HG02973 (cell line): ENCODE data around the gene GNAS-AS1.

Experiments used
- ATAC-seq: cut with Tn5 transposase; IDR thresholded peaks from one replicate; pipeline ENCODE4 v1.9.1; 2021; ENCODE audit warnings: moderate library complexity; ENCODE audit not compliant: unreplicated experiment

The GNAS-AS1 gene

GRCh38 chr20:58863044-58863790 lies 12.5 kb upstream of the GNAS-AS1 start:
- ATAC-seq = no peak

DNA sequence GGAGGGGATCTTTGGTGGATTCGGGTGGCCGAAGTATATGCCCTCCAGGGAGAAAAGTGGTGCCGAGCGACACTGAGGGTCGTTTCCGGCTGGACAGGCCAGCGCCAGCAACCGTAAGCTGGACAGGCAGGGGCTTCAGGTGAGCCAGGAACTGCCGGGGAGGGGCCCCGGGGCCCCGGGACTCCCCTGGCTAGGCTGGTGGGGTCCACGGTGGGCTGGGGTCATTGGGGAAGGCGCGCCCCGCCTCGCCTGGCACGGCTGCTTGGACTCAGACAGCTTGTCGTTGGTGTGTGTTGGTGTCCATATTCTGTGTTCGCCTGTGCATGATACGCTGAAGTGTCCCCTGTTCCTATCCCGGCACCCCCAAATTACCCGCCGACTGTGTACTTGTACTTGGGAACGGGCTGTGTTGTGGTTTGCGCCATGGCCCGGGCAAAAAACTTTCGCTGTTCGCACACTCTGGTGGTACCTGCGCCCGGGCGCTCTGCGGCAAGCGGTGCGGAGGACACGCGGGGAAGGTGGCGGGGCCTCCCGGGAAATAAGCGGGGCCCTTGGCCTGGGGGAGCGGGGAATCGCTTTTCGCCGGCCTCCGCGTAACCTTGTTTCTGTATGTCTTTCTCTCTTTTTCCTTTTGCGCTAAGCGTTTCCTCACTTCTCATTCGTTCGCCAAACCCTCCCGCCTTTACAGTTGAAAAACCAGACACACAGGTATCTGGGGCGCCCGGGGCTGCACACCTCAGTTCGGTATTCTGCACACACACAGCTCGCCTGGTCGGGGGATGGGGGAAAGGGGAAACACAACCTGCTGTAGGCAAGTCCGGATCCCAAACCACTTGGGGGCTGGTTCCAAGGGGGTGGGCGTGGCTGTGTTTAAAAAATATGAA lies 5.0 kb upstream of the GNAS-AS1 start:
- no peak for ATAC-seq

- no peak for ATAC-seq
Measured at GRCh38 chr20:58854638-58855471, 4.2 kb upstream of the GNAS-AS1 start.

GRCh38 chr20:58853976-58854637 lies 3.4 kb upstream of the GNAS-AS1 start:
- no peak for ATAC-seq

GRCh38 chr20:58853466-58853865 lies 2.8 kb upstream of the GNAS-AS1 start:
- no peak for ATAC-seq

GRCh38 chr20:58852543-58853271 lies 2.0 kb upstream of the GNAS-AS1 start, which contains the start of gene GNAS:
GNAS (plus strand) TSS chr20:58852716.
- ATAC-seq = no peak

DNA sequence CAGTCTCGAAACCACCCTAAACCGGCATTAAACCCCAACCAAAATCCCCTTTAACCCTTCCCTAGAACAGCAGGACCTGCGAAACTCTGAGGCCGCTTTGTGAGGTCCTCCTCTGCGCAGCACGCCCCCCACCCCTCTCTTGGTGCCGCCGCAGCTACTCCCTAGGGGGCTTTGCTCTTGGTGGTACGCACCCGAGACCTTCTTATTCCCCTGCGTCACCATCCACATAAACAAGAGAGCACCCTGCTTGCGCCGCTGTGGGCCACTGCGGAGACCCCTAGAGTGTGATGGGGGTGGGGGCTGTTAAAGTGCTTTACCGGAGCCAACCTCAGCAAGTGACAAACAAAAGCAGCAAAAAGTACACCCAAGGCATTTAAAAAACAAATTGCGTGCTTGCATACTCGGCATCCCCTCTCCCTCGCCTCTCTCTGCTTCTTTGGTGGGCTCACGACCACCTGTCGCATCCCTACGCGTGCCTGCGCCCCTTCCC lies 1.3 kb upstream of the GNAS-AS1 start:
- ATAC-seq = no peak

GRCh38 chr20:58851221-58851968 lies 693 bp upstream of the GNAS-AS1 start:
- ATAC-seq = no peak

GRCh38 chr20:58847463-58847862 lies 3.2 kb downstream of the GNAS-AS1 start:
- no peak for ATAC-seq

DNA sequence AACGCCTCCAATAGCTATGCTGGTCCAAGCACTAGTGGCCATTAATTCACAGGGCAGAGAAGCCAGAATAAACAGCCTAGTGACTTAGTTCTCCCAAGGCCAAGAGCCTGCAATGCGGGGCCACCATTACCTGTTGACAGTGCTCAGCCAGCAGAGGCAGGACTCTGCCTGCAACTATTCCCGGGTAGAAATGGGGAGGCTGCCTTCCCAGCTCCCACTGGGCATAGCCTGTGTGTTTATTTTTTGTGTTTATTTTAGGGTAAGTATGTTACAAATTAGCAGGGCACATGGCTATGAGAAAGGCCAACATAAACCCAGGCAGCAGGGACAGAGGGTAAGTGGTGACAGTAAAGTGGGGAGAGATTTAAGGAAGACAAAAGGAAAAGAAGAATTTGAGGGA lies 5.0 kb downstream of the GNAS-AS1 start:
- no peak for ATAC-seq

DNA sequence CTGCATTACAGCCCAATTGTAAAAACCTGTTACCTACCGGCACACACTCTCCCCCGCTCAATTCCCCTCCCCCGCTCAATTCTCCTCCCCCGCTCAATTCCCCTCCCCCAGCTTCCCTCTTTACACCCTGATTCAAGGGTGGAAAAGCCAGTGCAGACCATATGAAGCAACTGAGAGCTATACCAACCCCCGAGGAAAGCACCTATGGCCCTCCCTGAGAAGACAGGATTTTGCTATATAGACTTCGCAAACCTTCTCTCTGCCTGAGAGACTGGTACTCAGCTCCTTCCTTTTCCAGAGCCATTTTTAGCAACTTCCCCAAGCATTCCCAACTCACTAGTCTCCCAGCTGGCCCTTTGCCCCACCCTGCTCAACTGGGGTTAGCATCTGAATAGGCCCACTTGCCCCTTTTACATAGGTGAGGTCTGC lies 7.6 kb downstream of the GNAS-AS1 start:
- ATAC-seq = no peak

DNA sequence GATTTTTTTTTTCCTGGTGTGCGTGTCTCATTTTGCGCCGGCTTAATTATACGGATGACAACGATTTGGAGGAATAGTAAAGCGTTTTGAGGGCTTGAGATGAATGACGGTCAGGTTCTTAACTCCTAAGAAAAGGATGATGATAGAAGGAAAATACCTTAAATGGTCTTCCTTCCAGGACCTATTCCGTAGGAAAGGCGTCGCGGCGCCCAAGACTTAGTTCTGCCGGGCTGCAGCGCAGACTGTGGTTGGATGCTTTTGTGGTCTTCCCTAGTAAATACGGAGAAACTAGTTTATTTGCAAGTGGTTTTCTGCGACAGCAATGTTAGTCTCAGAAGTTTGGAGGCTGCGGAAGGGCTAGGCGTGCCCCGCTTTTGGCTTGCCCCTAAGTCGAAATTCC lies 8.4 kb downstream of the GNAS-AS1 start:
- ATAC-seq = no peak

DNA sequence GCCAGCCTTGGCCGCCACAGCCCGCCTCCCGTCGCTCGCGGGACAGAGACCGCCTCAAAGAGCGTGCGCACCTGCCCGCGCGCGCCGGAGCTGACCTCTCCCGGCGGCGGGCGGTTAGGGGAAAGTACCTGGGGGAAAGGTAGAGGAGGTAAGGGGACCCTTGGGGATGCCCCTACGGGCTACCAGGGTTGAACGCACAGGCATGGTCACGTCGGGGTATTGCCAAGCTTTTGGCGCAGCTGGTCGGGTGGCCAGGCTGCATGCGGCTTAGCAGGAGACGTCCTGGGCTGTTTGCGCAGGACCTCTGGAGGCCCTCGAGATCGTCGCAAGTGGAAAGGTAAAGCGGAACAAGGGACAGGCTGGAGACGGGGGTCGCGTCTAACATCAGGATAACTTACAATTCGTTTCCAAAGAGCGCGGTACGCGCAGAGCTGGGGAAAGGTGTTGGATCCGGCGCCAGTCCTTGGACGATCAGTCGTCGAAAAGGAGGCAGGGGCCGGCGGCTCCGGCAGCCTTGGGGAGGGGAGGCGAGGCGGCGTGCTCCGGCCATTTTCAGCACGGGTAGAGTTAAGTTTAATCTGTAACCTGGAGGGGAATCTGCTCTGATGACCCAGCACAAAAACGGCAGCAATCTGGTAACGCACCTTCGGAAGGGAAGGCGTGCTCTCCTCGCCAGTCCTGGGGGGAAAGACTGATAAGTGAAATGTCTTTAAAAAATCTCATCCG lies 9.0 kb downstream of the GNAS-AS1 start:
- ATAC-seq = no peak

DNA sequence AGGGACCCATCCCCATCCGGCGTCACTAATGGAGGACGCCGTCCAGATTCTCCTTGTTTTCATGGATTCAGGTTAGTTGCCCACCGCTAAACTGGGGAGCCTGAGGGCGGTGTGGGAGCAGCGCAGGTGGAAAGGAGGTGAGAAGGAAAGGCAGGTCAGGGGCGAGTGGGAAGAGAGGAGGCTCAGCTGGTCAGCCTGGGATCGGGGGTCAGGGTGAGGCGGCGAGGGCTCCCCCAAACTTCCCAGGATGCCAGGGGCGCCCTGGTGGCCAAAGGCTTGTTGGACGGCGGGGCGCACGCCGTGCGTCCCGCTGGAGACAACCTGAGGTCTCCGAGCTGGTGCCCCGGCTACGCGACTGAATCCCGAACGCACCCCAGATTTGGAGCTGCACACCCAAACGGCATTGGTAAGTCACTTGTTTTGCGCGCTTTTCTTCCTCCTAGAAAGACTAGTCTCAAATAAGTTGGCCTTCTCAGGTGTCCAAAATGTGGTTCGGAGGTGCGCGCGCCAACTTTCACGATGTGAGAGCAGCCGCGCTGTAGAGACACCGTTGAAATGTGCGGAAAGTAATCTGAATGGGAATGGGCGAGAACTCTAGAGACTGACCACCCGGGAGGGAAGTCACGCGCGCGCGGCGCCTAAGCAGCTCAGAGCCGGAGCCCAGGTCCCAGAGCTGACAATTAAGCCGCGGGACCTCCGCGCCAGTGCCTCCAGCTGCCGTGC lies 9.7 kb downstream of the GNAS-AS1 start:
- ATAC-seq = no peak

GRCh38 chr20:58839991-58840747 lies 10.5 kb downstream of the GNAS-AS1 start:
- no peak for ATAC-seq

- no peak for ATAC-seq
Measured at GRCh38 chr20:58839474-58839874, 11.2 kb downstream of the GNAS-AS1 start.

- ATAC-seq = no peak
Measured at GRCh38 chr20:58838174-58838573, 12.5 kb downstream of the GNAS-AS1 start.
